HG02884 (cell line): ENCODE data around the gene HNRNPC.
"Not testable (repeated sequence)": the region's sequence is repeated elsewhere in the genome, so short reads cannot be mapped to it uniquely, and the experiment has no call there.

Source experiments
- ATAC-seq: cut with Tn5 transposase; IDR thresholded peaks from one replicate; pipeline ENCODE4 v1.9.1; 2021; ENCODE audit warnings: mild to moderate bottlenecking, moderate library complexity; ENCODE audit not compliant: unreplicated experiment

HNRNPC gene

DNA sequence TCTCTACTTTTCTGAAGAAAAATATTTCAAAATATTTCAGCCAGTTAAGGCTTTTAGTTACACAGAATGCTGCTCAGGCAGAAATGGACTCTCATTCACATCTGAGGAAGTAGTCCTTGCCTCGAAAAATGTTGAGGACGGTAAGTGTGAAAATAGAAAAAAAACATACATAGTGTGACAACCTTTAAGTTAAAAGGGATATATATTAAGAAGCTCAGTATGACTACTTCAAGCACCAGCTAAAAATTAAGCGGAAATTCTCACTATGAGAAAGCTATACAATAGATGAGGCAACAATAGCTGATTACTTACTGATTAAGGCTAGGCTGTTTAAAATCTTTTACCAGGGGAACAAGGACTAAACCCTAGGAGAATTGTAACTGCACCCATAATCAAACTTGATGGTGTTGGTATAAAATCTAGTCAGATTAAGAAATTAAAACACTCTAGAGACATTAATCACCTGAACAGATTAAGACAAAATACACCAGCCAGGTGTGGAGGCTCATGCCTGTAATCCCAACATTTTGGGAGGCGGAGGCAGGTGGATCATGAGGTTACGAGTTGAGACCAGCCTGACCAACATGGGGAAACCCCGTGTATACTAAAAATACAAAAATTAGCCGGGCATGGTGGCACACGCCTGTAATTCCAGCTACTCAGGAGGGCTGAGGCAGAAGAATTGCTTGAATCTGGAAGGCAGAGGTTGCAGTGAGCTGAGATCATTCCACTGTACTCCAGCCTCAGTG is 53.9 kb downstream of the HNRNPC start:
- ATAC-seq = no peak

DNA sequence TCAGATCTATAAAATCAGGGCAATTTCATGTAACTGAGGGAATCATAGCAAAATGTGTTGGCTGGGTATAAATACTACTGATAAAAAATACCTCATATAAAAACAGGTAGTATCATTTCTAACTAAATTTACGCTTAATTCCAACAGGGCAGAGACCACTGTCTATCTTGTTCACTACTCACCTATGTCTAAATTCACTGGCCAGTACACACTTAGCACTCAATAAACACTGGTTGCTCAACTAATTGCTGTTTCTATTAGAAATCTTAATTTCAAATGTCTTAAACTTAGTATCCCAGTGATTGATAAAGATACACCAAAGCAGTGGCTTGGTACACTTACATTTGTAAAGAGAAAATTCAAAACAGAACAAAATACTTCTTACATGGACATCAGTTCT is 55.6 kb downstream of the HNRNPC start:
- no peak for ATAC-seq

DNA sequence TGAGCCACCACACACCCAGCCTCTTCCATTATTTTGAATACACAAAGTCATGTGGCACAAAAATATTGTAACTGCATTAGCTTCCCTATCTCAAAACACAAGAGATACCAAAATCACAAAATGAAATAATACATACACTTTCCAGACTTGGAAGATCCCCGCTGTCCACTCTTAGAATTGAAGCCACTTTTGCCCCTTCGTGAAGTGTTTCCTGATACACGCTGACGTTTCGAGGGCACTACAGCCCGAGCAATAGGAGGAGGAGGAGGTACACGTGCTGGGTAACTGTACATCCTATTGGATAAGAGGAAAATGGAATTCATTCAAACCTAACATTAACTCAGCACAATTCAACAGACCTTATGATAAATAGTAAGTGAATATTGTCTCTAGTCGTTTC is 56.4 kb downstream of the HNRNPC start:
- ATAC-seq = not testable (repeated sequence)

DNA sequence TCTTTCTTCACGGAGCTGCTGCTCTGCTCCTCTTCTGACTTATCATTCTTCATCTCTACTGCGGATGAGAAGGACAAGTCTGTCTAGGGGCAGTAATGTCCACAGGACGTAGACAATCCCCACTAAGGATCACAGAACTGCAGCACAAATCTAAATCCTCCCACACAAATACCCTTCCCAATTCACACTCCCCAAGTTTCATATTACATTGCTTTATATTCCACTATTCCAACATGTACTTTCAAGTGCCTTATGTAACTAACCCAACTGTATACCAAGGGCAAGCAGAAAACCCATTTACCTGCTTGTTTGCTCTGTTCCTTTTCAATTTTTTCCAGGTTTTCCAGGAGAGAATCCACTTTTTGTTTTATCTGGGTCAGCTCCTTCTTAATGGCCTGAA is 57.7 kb downstream of the HNRNPC start:
- ATAC-seq = no peak

DNA sequence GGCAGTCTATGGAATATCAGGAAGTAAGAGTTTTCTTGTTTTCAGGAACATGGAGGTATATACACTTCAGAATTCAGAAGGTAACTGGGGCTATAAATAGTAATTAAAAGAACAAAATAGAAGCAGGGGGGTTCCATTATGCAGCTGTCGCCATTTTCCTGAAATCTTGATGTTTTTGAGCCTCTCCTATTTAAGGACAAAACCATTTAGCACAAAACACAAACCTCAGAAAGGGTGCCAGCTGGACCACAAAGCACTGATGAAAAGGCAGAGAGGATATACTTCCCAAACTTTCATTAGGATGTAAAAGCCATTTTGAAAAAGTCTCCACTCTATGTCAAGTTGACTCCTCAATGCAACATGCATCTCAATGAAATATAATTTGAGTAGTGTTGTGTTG is 59.2 kb downstream of the HNRNPC start:
- no peak for ATAC-seq

DNA sequence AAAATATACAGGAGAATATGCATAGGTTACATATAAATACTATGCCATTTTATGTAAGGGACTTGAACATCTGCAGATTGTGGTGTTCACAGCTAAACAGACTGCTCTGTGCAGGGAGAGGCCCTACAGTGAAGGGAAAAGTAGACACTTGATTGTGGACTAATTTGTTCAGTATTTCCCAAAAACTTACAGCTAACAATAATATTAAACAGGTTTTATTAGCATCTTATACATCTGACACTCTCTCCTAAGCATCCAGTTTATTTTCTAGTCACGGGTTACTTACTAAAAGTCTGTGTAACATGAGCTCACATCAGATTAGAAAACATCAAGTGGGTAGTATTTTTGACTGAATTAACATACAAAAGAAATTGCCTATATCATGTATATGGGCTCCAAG is 60.1 kb downstream of the HNRNPC start:
- ATAC-seq = no peak

DNA sequence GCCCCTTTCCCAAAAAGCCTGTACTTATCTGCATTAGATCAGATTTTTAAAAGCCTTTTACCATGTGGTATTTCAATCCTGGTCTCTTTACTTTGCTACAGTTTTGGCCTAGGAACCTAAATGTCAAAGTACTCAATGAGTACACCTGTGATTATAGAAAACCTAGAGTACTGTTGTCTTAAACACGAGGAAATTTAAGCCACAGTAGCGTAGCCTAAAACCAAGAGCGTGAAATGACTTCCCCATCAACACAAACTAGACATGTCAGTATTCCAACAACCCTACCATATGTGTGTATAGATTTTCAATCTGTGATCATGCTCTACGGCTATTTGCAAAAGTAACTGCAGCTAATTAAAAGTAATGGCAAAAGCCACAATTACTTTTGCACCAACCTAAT is 60.7 kb downstream of the HNRNPC start:
- no peak for ATAC-seq

DNA sequence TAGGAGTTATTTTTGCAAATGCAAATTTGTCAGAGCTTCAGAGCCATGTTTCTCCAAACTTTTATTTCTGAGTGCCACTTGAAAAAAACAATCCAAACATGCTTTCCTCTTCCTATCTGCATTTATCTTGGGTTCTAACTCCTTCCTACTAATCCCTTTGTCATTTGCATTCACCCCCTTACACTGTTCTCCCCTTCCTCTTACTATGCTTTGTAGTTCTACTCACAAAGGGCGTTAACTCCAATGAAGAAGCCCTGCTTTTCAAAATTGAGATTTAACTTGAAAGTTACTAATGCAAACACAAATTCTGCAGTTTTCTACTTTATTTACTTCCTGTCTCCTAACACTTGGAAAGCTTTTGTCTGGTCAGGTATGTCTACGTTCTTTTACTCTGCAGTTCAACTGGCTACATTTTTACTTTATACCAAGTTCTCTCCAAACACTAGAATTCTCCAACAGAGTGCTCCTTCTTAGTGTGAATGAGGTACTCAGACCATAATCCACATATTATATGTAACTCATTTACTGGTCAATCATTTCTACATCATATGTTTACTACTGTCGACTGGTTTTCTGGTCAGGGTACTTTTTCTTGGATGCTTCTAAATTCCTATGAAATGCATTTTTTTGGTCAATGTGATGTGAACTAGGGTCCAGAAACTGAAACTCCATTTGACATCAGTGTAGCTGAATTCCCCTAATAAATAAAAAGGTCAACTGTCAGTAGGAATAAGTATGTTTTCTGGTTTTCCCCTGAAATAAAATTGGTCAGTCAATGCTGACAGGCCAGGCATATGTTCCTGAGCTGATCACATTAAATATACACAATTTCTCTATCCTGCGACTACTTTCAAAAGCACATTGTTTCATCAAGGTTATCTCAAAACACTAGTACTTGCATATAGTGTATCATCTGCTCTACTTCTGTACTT is 62.2 kb downstream of the HNRNPC start:
- no peak for ATAC-seq

DNA sequence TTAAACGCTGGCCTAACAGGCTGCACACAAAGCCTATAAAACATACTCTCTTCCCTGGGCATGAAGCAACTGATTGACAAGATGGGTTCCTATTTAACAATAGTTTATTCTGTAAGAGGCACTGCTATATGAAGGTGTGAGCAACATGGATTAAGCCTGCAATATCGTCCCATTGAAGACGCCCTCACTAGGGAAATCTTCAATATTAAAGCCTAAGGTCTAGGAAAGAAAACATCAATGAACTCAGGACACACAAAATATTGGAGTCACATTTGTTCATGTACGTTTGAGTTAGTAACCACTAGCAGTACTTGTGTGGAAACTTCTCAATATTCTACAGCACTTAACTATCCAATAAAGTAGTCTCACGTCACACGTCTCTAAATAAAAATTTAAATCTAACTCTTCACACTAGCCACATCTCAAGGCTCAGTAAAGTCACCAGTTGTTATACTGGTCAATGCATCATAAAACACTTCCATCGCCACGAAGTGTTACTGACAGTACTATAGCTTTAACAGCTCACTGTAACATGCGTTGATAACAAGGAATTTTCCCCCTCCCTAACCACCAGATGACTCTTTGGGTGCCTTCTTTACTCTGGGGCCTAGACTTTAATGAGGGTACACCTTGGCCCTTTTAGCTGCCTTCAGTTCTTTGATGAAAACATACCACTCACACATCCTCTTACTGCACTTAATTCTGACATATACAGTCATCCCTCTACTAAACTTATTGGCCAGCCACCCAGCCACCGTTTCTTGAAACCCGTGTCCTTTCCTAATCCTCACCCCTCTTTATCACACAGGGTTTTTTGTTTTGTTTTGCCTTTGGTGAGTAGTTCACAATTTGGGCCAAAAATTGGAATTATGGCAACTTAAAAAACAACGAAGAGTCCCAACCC is 63.3 kb downstream of the HNRNPC start:
- no peak for ATAC-seq

DNA sequence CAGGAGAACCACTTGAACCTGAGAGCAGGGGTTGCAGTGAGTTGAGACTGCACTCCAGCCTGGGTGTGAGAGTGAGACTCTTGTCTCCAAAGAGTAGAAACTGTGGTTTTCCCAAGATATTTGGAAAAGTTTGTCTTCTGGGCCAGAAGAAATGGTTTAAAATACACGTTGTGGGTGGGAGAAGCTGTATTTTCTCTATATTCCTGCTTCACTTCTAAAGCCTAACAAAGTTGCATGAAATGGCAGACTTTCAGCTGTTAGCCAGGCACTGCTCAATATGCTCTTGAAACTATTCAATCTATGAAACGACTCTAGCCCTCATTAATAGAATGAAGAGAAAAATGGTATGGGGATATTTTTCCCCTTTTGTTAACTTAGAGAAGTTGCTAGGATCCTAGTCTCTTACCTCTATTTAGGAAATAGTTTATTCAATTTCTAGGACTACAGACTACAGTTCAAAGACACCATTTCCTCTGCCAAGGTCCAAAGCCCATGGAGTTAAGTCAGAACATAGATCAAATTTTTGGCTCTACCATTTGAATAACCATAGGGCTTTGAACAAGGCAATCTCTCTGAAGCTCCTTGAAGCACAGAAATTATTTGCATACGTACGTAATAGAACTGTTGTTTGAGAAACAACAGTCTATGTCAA is 64.1 kb downstream of the HNRNPC start:
- ATAC-seq = no peak

DNA sequence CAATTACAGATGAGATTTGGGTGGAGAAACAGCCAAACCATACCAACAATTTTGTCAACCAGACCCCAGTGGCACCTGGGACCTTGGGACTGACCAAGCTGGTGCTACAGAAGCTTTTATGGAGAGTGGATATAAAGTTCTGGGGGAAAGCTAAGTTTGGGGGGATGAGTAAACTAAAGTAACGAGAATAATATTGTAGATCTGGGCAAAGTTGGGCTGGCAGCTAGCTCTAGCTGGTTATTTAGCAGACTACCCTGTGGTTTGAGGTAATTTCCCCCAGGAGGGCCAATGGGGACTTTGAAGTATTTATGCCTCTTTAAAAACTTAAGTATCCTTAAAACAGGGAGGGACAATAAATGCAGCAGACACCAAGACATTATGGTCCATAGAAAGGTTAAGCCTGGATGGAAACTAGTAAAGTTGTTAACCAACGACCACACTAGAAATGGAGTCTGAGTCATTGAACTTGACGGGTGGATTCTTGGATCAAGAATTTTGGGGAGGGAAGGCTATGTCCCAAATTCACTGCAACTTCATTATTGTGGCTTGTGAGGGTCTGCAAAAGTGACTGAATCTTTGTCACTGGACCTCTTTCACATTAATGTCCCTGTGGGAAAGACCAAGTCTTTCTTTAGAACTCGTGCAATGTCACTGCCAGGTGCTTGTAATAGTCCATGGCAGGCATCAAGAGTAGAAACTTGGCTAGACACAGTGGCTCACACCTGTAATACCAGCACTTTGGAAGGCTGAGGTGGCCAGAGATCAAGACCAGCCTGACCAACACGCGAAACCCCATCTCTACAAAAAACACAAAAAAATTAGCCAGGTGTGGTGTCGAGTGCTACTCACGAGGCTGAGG is 64.8 kb downstream of the HNRNPC start:
- no peak for ATAC-seq

DNA sequence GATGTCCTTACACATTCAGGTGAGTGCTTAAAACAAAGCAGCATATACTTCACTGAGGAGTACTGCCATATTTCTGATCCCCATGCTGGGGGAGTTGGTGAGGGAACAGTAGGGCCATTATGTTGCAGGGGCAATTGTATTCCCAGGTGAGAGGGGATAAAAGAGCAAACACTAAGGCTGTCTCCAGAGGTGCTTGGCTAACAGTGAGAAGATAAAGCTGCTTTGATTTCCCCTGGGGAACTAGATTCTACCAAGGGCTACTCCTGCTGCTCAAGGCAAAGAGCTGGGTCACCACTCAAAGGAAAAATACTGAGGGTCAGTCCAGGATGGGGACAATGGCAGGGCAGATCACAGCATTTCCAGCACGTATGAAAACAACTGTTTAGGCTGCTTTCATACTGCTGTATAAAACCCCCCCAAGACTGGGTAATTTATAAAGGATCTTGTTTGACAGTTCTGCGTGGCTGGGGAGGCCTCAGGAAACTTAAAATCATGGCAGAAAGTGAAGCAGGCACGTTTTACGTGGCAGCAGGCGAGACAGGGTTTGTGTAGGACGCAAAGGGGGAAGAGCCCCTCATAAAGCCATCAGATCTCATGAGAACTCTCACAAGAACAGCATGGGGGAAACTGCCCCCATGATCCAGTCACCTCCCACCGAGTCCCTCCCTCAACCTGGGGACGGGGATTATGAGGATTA is 65.6 kb downstream of the HNRNPC start:
- ATAC-seq = no peak

DNA sequence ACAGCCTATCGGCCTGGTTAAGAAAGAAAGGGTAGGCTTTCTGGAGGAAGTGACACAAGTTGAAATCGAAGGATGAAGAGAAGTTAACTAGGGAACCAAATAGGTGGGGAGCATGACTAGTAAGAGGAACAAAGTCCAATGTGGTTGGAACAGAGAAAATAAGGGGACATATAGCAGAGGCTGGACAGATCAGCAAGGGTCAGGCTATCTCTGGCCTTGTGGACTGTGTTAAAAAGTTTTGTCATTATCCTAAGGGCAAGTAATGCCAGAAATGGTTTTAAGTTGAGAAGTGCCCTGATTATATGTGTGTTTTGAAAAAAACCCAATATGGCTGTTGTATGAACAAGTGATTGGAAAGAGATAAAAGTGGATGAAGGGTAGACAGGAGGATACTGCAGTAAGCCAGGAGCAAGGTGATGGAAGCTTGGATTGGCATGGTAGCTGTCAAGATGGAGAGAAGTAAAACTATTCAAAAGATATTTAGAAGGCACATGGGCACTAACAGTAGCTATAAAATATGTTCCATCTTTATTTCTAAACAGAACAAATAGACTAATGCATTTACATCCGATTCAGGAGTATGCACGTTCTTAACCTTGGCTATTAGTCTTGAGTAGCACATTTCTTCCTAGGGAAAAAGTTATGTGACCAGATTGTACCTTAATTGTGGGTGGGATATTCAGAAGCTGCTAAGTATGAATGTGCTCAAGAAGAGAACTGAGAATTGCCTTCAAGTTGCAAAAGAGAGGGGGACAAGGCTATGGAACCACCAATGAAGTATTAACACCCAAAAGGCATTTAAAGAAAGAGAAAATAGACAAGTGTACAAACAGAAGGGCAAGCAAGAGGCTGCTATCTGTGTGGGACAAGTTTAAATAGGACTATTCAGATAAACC is 66.5 kb downstream of the HNRNPC start:
- no peak for ATAC-seq

DNA sequence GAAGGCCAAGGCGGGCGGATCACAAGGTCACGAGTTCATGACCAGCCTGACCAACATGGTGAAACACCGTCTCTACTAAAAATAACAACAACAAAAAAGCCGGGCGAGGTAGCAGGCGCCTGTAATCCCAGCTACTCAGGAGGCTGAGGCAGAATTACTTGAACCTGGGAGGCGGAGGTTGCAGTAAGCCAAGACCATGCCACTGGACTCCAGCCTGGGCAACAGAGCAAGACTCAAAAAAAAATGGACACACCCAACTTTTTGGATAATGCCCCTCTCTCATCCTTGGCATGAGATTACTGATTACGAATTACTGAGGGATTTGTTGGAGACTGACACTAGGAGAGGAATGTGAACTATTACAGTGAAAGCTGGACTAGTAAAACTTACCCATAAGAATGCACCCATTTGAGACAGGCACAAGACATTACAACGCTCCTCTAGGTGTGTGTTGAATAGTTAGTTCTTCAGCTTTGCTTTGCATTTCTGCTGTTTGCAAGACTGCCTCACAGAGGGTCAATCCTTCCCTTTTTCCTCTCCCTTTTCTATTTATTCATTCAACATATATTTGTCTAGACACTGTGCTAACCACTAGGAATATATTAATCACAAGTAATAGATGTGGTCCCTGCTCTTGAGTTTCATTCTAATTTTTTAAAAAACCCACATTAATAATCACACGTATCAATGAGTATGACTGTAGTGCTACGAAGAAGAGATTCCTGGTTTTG is 67.3 kb downstream of the HNRNPC start:
- no peak for ATAC-seq

DNA sequence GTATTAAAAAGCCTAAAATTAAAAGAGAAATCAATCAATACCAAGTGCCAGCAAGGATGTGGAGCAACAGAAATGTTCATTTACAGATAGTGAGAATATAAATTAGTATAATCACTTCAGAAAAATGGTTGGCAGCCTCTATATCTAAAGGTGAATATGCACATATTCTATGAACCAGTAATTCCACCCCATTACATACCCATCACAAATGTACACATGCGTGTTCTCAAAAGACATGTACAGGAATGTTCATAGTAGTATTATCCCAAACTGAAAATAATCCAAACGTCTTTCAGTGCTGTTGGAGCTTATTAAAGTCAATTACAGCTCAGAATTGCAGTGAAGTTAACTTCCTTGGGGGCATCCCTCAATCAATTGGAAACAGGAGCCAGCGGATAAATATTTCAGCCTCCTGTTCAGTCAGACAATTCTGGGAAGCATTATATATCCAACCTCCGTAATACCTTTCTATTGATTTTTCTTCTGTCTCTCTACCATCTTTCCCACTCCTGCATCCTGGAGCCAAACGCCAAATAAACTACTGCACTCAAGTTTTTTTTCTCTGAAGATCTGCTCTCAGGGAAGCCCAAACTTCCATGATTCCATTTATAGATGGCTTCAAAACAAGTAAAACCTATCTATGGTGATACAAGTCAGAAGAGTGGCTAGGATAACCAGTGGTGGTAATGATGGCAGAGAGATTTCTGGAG is 68.3 kb downstream of the HNRNPC start:
- ATAC-seq = no peak

DNA sequence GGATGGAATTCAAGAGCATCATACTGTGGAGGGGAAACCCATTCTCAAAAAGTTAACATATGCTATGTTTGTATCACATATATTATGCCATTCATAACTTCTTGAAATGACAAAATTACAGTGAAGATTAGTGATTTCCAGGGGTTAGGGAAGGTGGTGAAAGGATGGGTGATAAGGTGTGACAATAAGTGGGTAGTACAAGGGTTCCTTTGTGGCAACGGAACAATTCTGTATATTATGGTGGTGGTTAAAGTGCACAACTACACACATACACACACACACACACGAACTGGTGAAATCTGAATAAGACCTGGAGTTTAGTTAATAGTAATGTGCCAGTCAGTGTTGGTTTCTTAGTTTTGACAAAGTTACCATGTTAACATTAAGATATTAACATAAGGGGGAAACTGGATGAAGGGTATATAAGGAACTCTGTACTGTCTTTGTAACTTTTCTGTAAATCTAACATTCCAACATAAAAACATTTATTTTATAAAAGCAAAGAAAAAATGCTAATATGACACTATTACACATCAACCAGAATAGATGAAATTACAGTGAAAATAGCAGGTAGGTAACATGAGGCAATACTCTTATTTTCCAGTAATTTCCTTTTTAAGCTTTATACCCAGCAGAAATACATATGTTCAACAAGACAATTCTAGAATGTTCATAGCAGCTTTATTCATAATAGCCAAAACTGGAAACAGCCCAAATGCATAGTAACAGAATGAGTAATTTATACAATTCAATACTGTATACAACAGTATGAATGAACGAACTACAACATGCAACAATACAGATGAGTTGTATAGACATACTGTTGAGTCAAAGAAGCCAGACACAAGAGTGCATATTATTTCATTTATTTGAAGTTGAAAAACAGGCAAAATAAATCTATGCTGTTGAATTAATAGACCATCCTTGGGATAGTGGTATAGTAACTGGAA is 69.4 kb downstream of the HNRNPC start:
- ATAC-seq = no peak
